ES-I3 (cell line): Measurements from ENCODE around the gene APBA2.

Source experiments
- H3K36me3 ChIP-seq: 2 replicates; pipeline ENCODE4 v1.6.1; 2013; ENCODE audit warnings: mild to moderate bottlenecking, low read length, control low read depth, moderate library complexity; ENCODE audit not compliant: insufficient read depth
- H3K4me1 ChIP-seq: 2 replicates; pipeline ENCODE4 v1.6.1; 2013; ENCODE audit warnings: mild to moderate bottlenecking, control low read depth, low read length; ENCODE audit not compliant: insufficient read depth
- H3K9ac ChIP-seq: 2 replicates; pipeline ENCODE4 v1.6.1; 2013; ENCODE audit warnings: low read depth, mild to moderate bottlenecking, low read length, moderate library complexity
- H3K9me3 ChIP-seq: 2 replicates; pipeline ENCODE4 v1.6.1; 2013; ENCODE audit warnings: mild to moderate bottlenecking, low read length, moderate library complexity; ENCODE audit not compliant: control insufficient read depth, insufficient read depth

The APBA2 gene

GRCh38 chr15:28963711-28964081 is 77.9 kb downstream of the APBA2 start:
- H3K4me1 ChIP-seq = no peaks in the 10 kb centered on the region
- H3K9me3 ChIP-seq = no peaks in the 10 kb centered on the region
- H3K9ac ChIP-seq = no peak overlapping the region
- H3K36me3 ChIP-seq = no peaks in the 10 kb centered on the region; the same call in 1 of the 2 replicates

- H3K4me1 ChIP-seq = no peaks in the 10 kb centered on the region
- no peaks in the 10 kb centered on the region for H3K9me3 ChIP-seq
- H3K9ac ChIP-seq = no peak overlapping the region
- H3K36me3 ChIP-seq = no peaks in the 10 kb centered on the region; the same call in 1 of the 2 replicates
Measured at GRCh38 chr15:28964098-28964497, 78.3 kb downstream of the APBA2 start.

- no peaks in the 10 kb centered on the region; the same call in 1 of the 2 replicates for H3K36me3 ChIP-seq
- H3K4me1 ChIP-seq = no peaks in the 10 kb centered on the region
- no peak overlapping the region for H3K9ac ChIP-seq
- H3K9me3 ChIP-seq = no peaks in the 10 kb centered on the region
Measured at GRCh38 chr15:28967066-28967465, 81.3 kb downstream of the APBA2 start.

DNA sequence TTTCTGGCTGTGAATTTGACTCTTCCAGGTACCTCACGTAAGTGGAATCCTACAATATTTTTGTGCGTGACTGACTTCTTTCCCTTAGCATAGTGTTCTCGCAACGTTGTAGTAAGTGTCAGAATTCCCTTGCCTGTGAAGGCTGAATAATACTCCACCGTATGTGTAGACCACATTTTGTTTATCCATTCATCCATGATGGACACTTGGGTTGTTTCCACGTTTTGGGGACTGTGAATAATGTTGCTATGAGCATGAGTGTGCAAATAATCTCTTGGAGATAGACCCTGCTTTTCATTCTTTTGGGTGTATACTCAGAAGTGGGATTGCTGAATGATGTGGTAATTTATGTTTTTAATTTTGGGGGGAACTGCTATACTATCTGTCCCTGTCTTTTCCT is 82.2 kb downstream of the APBA2 start:
- Histone ChIP-seq H3K4me1 (no peaks in the 10 kb centered on the region), H3K9me3 (no peaks in the 10 kb centered on the region), H3K36me3 (no peaks in the 10 kb centered on the region; the same call in 1 of the 2 replicates), H3K9ac (no peak overlapping the region)

DNA sequence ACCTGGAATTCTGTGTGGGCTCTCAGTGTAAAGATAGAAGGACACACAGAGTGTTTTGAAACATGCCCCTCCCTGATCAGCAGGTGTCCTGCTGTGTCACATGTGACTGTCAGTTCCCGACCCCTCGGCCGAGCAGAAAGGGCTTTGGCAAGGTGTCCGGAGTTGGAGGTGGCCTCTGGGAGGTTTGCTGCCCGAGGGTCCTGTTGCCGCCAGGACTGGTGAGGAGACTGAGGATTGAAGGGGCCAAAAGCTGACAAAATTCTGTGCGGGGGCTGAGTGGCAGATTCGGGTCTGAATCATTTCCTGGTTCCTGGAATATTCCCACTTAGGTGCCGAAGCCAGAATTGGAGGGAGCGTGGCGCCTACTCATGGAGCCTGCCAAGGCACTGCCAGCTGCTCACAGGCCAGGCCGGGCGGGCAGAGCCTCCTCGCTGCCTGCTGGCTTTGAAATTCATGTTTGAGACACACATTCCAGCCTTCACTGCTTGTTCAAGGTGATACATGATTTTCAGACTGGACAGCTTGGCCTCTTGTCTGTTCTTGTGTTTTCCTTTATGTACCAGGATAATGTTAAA is 83.8 kb downstream of the APBA2 start:
- no peaks in the 10 kb centered on the region for H3K4me1 ChIP-seq

GRCh38 chr15:28974142-28974541 is 88.4 kb downstream of the APBA2 start:
- H3K4me1 ChIP-seq = peaks cover 9% of the 10 kb centered on the region; the same call in 1 of the 2 replicates
- H3K9ac ChIP-seq = no peak overlapping the region
- no peaks in the 10 kb centered on the region for H3K36me3 ChIP-seq
- no peaks in the 10 kb centered on the region for H3K9me3 ChIP-seq

More for the DNA sequence above, 83.8 kb downstream of the APBA2 start:
- Histone ChIP-seq H3K9me3 (no peaks in the 10 kb centered on the region), H3K9ac (no peak overlapping the region), H3K36me3 (no peaks in the 10 kb centered on the region)

- Histone ChIP-seq H3K36me3 (no peaks in the 10 kb centered on the region), H3K4me1 (peaks cover 9% of the 10 kb centered on the region; the same call in 1 of the 2 replicates), H3K9ac (no peak overlapping the region), H3K9me3 (no peaks in the 10 kb centered on the region)
Measured at GRCh38 chr15:28975766-28976179, 90.0 kb downstream of the APBA2 start.

GRCh38 chr15:28977377-28978010 is 91.7 kb downstream of the APBA2 start:
- Histone ChIP-seq H3K9me3 (no peaks in the 10 kb centered on the region), H3K36me3 (no peaks in the 10 kb centered on the region), H3K4me1 (peaks cover 9% of the 10 kb centered on the region; the same call in 1 of the 2 replicates)

DNA sequence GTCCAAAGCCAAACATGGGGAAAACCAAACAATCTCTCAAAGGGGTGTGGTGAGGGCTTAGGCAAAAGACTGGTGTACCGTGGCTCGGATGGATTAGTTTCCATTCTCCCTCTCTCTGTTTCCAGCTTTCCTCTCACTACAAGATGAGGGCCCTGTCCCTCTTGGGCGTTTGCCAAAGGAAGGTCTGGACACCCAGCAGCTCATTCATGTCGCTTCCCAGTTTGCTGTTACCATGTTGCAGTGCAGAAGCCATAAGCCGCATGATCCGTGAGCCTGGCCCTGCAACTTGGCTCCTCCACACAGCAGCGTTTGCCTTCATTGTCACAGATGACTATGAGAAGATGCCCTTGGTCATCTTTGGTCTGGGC is 92.2 kb downstream of the APBA2 start:
- no peaks in the 10 kb centered on the region for H3K9me3 ChIP-seq
- no peak overlapping the region for H3K9ac ChIP-seq
- H3K36me3 ChIP-seq = no peaks in the 10 kb centered on the region
- peaks cover 9% of the 10 kb centered on the region; the same call in 1 of the 2 replicates for H3K4me1 ChIP-seq

More at GRCh38 chr15:28977377-28978010, 91.7 kb downstream of the APBA2 start:
- no peak overlapping the region for H3K9ac ChIP-seq

DNA sequence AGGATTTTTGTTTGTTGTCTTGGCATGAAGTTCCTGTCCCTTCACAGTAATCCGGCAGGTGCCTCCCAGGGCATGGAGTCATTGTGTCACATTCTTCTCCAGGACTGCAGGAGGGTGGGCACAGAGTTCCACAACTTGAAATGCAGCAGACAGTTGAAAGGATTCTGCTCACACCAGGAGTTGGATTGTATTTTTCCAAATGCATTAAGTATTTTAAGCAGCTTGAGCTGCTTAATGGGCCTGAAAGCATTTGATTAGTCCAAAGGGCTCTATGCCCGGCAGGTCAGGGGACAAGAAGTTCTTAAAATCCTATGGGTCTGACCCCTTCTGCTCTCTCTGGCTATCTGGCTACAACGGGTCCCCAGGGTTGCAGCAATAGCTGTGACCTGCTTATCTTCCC is 92.9 kb downstream of the APBA2 start:
- H3K36me3 ChIP-seq = no peaks in the 10 kb centered on the region
- H3K9ac ChIP-seq = no peak overlapping the region
- H3K4me1 ChIP-seq = peaks cover 9% of the 10 kb centered on the region; the same call in 1 of the 2 replicates
- H3K9me3 ChIP-seq = no peaks in the 10 kb centered on the region

DNA sequence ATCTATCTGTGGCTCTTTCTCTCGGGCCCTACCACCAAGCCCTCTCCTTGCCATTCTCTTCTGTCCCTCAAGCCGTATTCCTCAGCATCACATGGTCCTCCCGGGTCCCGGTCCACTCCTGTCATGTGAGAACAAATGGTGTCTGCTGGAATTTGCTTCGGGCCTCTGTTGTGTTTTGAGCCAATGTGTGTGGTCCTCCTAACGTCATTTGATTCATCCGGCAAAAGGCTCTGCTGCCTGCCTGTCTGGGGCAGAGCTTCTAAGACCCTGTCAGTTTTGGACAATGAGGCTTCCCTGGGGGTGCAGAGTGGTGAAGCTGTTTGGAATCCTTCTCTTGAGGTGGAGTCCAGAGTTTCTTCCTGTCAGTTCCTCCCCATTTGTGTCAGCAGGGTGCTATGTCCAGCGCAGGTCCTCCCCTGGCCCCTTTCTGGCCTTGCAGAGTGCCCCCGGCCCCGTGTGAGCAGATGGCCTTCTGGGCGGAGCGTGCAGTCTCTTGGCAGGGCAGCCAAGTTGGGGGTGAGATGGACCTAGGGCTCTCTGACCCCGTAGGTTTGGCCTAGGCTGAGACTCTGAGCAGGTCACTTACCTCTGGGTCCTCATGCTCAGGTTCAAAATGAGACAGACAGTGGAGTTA is 93.6 kb downstream of the APBA2 start:
- Histone ChIP-seq H3K9ac (no peak overlapping the region), H3K9me3 (no peaks in the 10 kb centered on the region), H3K36me3 (no peaks in the 10 kb centered on the region), H3K4me1 (peaks cover 9% of the 10 kb centered on the region; the same call in 1 of the 2 replicates)

GRCh38 chr15:28980709-28981350 is 95.1 kb downstream of the APBA2 start:
- Histone ChIP-seq H3K36me3 (no peaks in the 10 kb centered on the region), H3K4me1 (peaks cover 13% of the 10 kb centered on the region; the same call in 1 of the 2 replicates), H3K9me3 (no peaks in the 10 kb centered on the region), H3K9ac (no peak overlapping the region)

DNA sequence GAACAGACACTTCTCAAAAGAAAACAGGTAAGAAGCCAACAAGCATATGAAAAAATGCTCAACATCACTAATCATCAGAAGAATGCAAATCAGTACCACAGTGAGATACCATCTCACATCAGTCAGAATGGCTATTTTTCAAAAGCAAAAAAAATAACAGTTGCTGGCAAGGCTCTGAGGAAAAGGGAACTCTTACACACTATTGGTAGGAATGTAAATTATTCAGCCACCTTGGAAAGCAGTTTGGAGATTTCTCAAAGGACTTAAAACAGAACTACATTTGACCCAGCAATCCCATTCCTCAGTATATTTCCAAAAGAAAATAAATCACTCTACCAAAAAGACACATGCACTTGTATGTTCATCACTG is 95.6 kb downstream of the APBA2 start:
- Histone ChIP-seq H3K36me3 (no peaks in the 10 kb centered on the region), H3K4me1 (peaks cover 13% of the 10 kb centered on the region; the same call in 1 of the 2 replicates), H3K9ac (no peak overlapping the region), H3K9me3 (no peaks in the 10 kb centered on the region)

- peaks cover 12% of the 10 kb centered on the region; the same call in 1 of the 2 replicates for H3K4me1 ChIP-seq
- H3K9me3 ChIP-seq = no peaks in the 10 kb centered on the region
- no peaks in the 10 kb centered on the region for H3K36me3 ChIP-seq
- H3K9ac ChIP-seq = no peak overlapping the region
Measured at GRCh38 chr15:28981921-28982320, 96.1 kb downstream of the APBA2 start.
